ENCODE results near the gene FAM25G. TPM values are rescaled to one million over a fixed set of nuclear protein-coding genes. Genes with fewer than 3 reads are reported as not detected.

Gene FAM25G
- total RNA-seq (2022; extraction: Qiagen RNA extraction; ENCODE audit: low read depth): 1.1 to 2.6 TPM (median 1.4 TPM) in 4 of 5 replicates, not detected in the other

DNA sequence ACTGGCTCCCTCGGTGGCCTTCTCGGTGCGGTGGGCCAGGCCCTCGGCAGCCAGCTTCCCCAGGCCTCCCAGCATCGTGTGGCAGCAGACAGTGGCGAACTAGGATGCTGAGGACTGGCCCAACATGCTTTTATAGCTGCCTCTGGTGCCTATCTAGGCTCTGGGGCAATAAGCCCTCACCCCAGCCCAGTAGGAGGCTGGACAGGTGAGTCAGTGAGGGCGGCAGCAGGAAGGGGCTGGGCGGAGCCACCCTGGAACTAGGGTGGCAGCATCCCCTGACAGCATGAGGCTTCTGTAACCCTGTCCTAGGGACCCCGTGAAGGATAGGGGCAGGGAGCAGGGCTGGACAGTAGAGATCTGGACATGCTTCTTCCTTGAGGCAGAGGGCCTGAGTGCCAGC is at the start of gene FAM25G:
TSS of gene FAM25G (minus strand) at position 101 of the 400 bp plus-strand sequence. CDS start at position 75, 26 bp downstream.

DNA sequence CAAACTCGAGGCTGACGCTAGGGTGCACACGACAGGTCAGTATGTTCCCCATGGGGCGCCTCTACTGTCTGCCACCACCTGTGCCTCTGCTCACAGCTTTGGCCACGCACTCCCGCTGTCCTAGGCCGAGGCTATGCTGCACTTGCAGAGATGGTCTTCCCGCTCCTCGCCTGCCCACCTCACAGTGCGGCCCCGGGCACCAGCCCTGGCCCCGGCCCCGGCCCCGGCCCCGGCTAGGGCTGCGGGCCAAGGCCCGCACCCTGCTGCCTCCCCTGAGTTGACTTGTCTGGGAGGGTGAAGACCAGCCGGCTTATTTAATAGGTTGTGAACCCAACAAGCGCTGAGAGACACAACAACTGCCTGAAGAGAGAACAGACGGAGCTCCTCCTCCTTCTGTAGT is 32.0 kb upstream of the FAM25G start, which contains the start of gene AGAP9:
TSS of gene AGAP9 (minus strand) at position 164 of the 400 bp plus-strand sequence. CDS start at position 52, 112 bp downstream.

DNA sequence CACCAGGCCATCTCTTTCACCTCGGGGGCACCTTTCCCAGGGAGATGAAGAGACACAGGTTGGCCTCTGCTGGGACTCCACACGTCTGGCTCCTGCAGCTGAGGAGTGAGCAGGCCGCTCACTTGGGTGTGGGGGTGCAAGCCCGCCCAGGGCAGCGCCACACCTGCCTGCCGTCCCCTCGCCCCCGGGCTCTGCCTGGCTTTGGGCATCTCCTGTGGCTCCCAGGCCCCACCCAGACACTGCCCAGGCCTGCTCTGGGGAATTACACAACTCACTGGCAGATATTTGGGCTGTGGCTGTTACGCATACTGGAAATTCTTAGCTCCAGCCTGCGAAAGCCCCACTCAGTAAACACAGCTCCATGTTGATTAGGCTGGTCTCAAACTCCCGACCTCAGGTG is 7.6 kb downstream of the FAM25G start, which contains the start of gene ANXA8:
TSS of gene ANXA8 (minus strand) at position 193 of the 400 bp plus-strand sequence. CDS start at position 11, 182 bp downstream.

Other genes with a start within 250 kb of the FAM25G start
- gene GDF10, start 191.5 kb downstream of the FAM25G start, total RNA-seq (2022; extraction: Qiagen RNA extraction; ENCODE audit: low read depth): 0.06 to 0.17 TPM (median 0.13 TPM) in 5 replicates
- not detected in 5 replicates for gene GDF2, start 169.2 kb downstream of the FAM25G start, total RNA-seq (2022; extraction: Qiagen RNA extraction; ENCODE audit: low read depth)
- gene RBP3, start 143.3 kb downstream of the FAM25G start, total RNA-seq (2022; extraction: Qiagen RNA extraction; ENCODE audit: low read depth): not detected in 5 replicates
- gene ZNF488, start 107.4 kb downstream of the FAM25G start, total RNA-seq (2022; extraction: Qiagen RNA extraction; ENCODE audit: low read depth): 9.1 to 13.4 TPM (median 13.1 TPM) in 5 replicates
- gene ANXA8, start 7.6 kb downstream of the FAM25G start, total RNA-seq (2022; extraction: Qiagen RNA extraction; ENCODE audit: low read depth): 24.8 to 35.3 TPM (median 28.1 TPM) in 5 replicates
- gene AGAP9, start 31.9 kb upstream of the FAM25G start, total RNA-seq (2022; extraction: Qiagen RNA extraction; ENCODE audit: low read depth): 7.7 to 11.5 TPM (median 9.2 TPM) in 5 replicates

Measured in A549 treated with CpdA at 1 μM for 4 hours (cell line).